Tibial nerve (tissue), 4 donors: ENCODE data around the gene GALNT5. TPM values are rescaled to one million over a fixed set of nuclear protein-coding genes. Genes with fewer than 3 reads are reported as not detected.

Source experiments
- DNase-seq, 2 donors: peaks; one replicate each; pipeline ENCODE4 v3.0.0-alpha.2; 2019; ENCODE audit warnings: low spot score in 2 of 2
- H3K27ac ChIP-seq, 4 donors: fragments of 200-600 bp; sonication (generic) in 3 of 4; one replicate each; pipeline ENCODE4 v1.5.1; 2017 to 2019; ENCODE audit warnings: mild to moderate bottlenecking in 1 of 4
- H3K27me3 ChIP-seq, 2 donors: fragments of 200-600 bp; sonication (generic) in 1 of 2; one replicate each; pipeline versions ENCODE4 v1.5.1 to v1.6.0; 2017 to 2019
- H3K36me3 ChIP-seq, 3 donors: fragments of 200-600 bp; sonication (generic); one replicate each; pipeline ENCODE4 v1.5.1; 2018 to 2019
- H3K4me1 ChIP-seq, 4 donors: fragments of 200-600 bp; sonication (generic) in 3 of 4; one replicate each; pipeline ENCODE4 v1.5.1; 2017 to 2019
- H3K4me3 ChIP-seq, 4 donors: fragments of 200-600 bp; sonication (generic) in 3 of 4; one replicate each; pipeline ENCODE4 v1.5.1; 2017 to 2019; ENCODE audit warnings: mild to moderate bottlenecking in 1 of 4, moderate library complexity in 1 of 4
- H3K9me3 ChIP-seq, 4 donors: fragments of 200-600 bp; sonication (generic) in 3 of 4; one replicate each; pipeline ENCODE4 v1.5.1; 2017 to 2019
- CTCF ChIP-seq, 5 experiments: fragments of 200-600 bp in 3 of 5; fragments of 450-650 bp in 2 of 5; sonication (generic) in 3 of 5; IDR thresholded peaks; one replicate each; pipeline ENCODE4 v1.5.1; 2016 to 2019; ENCODE audit warnings: antibody characterized with exemption in 5 of 5, mild to moderate bottlenecking in 3 of 5, moderate library complexity in 2 of 5
- EP300 ChIP-seq, 2 donors: sonication (generic); formaldehyde crosslinking; IDR thresholded peaks; one replicate each; pipeline ENCODE4 v1.6.1; 2017; ENCODE audit warnings: antibody characterized with exemption in 2 of 2, mild to moderate bottlenecking in 1 of 2
- POLR2A ChIP-seq, 2 donors: fragments of 450-650 bp; IDR thresholded peaks; one replicate each; pipeline ENCODE4 v1.6.1; 2017; ENCODE audit warnings: antibody characterized with exemption in 2 of 2, mild to moderate bottlenecking in 2 of 2, moderate library complexity in 2 of 2
- WGBS, 2 donors: methylation state at CpG; one replicate each; pipeline ENCODE4 v1.1.5; 2018; 5-methylcytosine and 5-hydroxymethylcytosine counted together
- total RNA-seq, 4 donors: library from RNA; depleted of rRNA; stranded (reverse); fragments of >200 nt; gene quantifications; one replicate each; pipeline ENCODE4 v1.1.0, GENCODE V29; 2016

The GALNT5 gene
- total RNA-seq, 4 donors from 2014 or later = 0.42 to 0.98 (median 0.87) TPM; not detected in 1

DNA sequence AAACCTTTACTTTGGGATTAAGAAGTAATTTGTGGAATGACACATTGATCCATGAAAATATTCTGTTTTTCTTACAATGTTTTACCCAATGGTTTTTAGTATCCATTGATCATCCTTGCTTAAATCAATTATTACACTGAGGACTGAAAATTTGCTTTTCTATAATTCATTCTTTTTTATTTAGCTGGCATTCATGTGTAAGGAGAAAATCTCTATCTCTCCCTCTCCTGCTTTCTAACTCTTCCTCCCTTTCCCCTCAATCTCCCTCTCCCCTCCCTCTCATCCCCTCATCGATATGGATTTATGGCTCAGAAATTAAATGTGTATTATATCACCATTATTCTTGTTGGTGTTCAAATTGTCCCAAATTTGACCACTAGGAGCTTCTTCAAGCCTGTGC, 29.7 kb downstream of the GALNT5 start:
- 88 to 95% methylated on average over 1 of the region's 1 CpG for WGBS, 2 donors
- TF ChIP-seq CTCF (IDR thresholded peaks at IDR 0.05) = no peak
- no peak for TF ChIP-seq EP300 (IDR thresholded peaks at IDR 0.05)
- TF ChIP-seq POLR2A (IDR thresholded peaks at IDR 0.05) = no peak

DNA sequence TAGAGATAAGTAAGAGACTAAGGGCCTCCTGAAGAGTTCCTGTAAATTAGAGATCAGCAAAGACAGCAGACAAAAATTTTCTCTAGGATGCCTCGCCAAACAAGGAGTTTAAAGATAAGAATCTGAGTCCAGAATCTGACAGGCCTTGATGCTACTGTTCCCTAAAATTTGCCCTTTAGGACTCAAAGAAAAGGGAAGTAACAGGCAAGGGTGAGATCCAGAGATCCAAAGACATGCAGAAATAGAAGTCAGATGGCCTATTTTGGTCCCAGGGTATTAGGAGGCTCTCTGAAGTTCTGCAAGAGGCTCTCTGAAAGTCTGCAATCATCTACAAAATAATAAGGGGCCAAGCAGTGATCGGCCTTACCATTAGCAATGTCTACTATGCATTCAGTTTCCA, 33.0 kb downstream of the GALNT5 start:
- H3K4me3 ChIP-seq = no peak overlapping the region
- WGBS, 2 donors = 92 to 98% methylated on average over 2 of the region's 2 CpGs
- DNase-seq = no peak
- no peaks in the 10 kb centered on the region for H3K4me1 ChIP-seq
- H3K9me3 ChIP-seq = no peaks in the 10 kb centered on the region
- no peaks in the 10 kb centered on the region for H3K36me3 ChIP-seq
- TF ChIP-seq POLR2A (IDR thresholded peaks at IDR 0.05) (no peak), CTCF (IDR thresholded peaks at IDR 0.05) (no peak), EP300 (IDR thresholded peaks at IDR 0.05) (no peak)
- no peak overlapping the region for H3K27ac ChIP-seq
- H3K27me3 ChIP-seq = no peaks in the 10 kb centered on the region

More for the DNA sequence above, 29.7 kb downstream of the GALNT5 start:
- Histone ChIP-seq H3K27me3 (no peaks in the 10 kb centered on the region), H3K4me3 (no peak overlapping the region), H3K27ac (no peak overlapping the region), H3K4me1 (no peaks in the 10 kb centered on the region), H3K9me3 (no peaks in the 10 kb centered on the region), H3K36me3 (no peaks in the 10 kb centered on the region)
- no peak for DNase-seq

DNA sequence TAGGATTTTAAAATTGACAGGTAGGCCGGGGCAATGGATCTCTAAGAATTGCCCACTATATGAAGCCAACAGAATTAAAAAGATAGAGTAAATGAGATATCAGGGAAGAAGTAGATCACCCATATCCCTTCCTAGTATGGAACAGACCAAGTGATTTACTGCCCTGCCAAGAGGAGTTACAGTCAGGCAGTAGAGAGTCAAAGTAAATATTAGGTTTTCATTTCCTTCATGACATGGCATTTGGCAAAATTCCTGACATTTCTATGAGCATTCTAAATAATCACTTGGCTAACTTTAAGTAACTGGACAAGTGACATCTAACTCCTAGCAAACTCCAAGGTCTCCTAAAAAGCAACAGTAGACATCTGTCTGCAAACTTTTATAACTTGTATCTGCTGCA, 33.5 kb downstream of the GALNT5 start:
- Histone ChIP-seq H3K36me3 (no peaks in the 10 kb centered on the region), H3K27ac (no peak overlapping the region), H3K4me3 (no peak overlapping the region), H3K4me1 (no peaks in the 10 kb centered on the region), H3K9me3 (no peaks in the 10 kb centered on the region), H3K27me3 (no peaks in the 10 kb centered on the region)
- DNase-seq = no peak
- TF ChIP-seq POLR2A (IDR thresholded peaks at IDR 0.05) = no peak
- no peak for TF ChIP-seq CTCF (IDR thresholded peaks at IDR 0.05)
- no peak for TF ChIP-seq EP300 (IDR thresholded peaks at IDR 0.05)
- WGBS, 2 donors = 88 to 95% methylated on average over 1 of the region's 1 CpG

- WGBS, 2 donors = 90 to 97% methylated on average over 5 of the region's 5 CpGs
- Histone ChIP-seq H3K27me3 (no peaks in the 10 kb centered on the region), H3K36me3 (no peaks in the 10 kb centered on the region), H3K27ac (no peak overlapping the region), H3K9me3 (no peaks in the 10 kb centered on the region), H3K4me1 (no peaks in the 10 kb centered on the region), H3K4me3 (no peak overlapping the region)
- TF ChIP-seq EP300 (IDR thresholded peaks at IDR 0.05) (no peak), POLR2A (IDR thresholded peaks at IDR 0.05) (no peak), CTCF (IDR thresholded peaks at IDR 0.05) (no peak)
- no peak for DNase-seq
Observed at GRCh38 chr2:157292853-157293252, 35.3 kb downstream of the GALNT5 start.

DNA sequence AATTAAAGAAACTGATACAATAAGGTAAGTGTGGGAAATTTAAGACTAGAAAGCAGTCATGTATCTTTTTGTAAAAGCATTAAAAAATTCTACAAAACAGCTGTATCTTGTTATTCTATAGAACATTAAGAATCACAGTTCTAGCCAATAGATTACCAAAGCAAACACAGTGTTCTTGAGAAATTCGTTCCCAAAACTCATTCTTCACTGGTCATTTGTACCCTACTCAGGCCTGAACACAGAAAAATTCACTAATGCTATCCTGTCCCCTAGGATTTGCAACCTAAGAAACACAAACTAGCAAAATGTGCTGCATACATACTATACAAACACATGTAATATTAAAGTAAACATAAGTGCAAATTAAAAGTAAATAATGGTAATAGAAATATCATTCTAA, 39.0 kb downstream of the GALNT5 start:
- H3K4me3 ChIP-seq = no peak overlapping the region
- 41 to 63% methylated on average over 1 of the region's 1 CpG for WGBS, 2 donors
- H3K9me3 ChIP-seq = no peaks in the 10 kb centered on the region
- H3K36me3 ChIP-seq = no peaks in the 10 kb centered on the region
- TF ChIP-seq EP300 (IDR thresholded peaks at IDR 0.05) = no peak
- TF ChIP-seq CTCF (IDR thresholded peaks at IDR 0.05) = no peak
- no peak for TF ChIP-seq POLR2A (IDR thresholded peaks at IDR 0.05)
- no peaks in the 10 kb centered on the region for H3K4me1 ChIP-seq
- H3K27me3 ChIP-seq = no peaks in the 10 kb centered on the region
- DNase-seq = no peak
- no peak overlapping the region for H3K27ac ChIP-seq
